HuH-7 (cell line): ENCODE measurements around the gene MGRN1.

Experiments used
- DNase-seq: peaks from one replicate; pipeline ENCODE4 v3.0.0; 2011; ENCODE audit warnings: low spot score

The MGRN1 gene

GRCh38 chr16:4654011-4654963 lies 29.7 kb downstream of the MGRN1 start:
- peak; percentile 42 for DNase-seq

- DNase-seq = no peak
Measured at GRCh38 chr16:4654964-4655590, 30.5 kb downstream of the MGRN1 start.

- DNase-seq = no peak
Measured at GRCh38 chr16:4655801-4656200, 31.2 kb downstream of the MGRN1 start.

GRCh38 chr16:4656221-4656620 lies 31.6 kb downstream of the MGRN1 start:
- DNase-seq = no peak

- DNase-seq = no peak
Measured at GRCh38 chr16:4656695-4657686, 32.4 kb downstream of the MGRN1 start.

- no peak for DNase-seq
Measured at GRCh38 chr16:4659363-4660353, 35.0 kb downstream of the MGRN1 start.

- DNase-seq = no peak
Measured at GRCh38 chr16:4660454-4661007, 35.9 kb downstream of the MGRN1 start.

- no peak for DNase-seq
Measured at GRCh38 chr16:4661661-4662060, 37.0 kb downstream of the MGRN1 start.

GRCh38 chr16:4663465-4663776 lies 38.8 kb downstream of the MGRN1 start:
- DNase-seq = no peak

- DNase-seq = peak; percentile 55
Measured at GRCh38 chr16:4663777-4664465, 39.3 kb downstream of the MGRN1 start.

GRCh38 chr16:4664538-4665418 lies 40.2 kb downstream of the MGRN1 start:
- DNase-seq = no peak

GRCh38 chr16:4666537-4667202 lies 42.0 kb downstream of the MGRN1 start:
- no peak for DNase-seq

GRCh38 chr16:4667203-4667963 lies 42.8 kb downstream of the MGRN1 start:
- DNase-seq = no peak

- no peak for DNase-seq
Measured at GRCh38 chr16:4668313-4668960, 43.8 kb downstream of the MGRN1 start.

- no peak for DNase-seq
Measured at GRCh38 chr16:4673387-4674046, 48.9 kb downstream of the MGRN1 start.

GRCh38 chr16:4674926-4675530 lies 50.4 kb downstream of the MGRN1 start:
- DNase-seq = no peak
